ENCODE results near the gene FAM219B.
"Not testable (repeated sequence)": the region's sequence is repeated elsewhere in the genome, so short reads cannot be mapped to it uniquely, and the experiment has no call there.

The FAM219B gene

DNA sequence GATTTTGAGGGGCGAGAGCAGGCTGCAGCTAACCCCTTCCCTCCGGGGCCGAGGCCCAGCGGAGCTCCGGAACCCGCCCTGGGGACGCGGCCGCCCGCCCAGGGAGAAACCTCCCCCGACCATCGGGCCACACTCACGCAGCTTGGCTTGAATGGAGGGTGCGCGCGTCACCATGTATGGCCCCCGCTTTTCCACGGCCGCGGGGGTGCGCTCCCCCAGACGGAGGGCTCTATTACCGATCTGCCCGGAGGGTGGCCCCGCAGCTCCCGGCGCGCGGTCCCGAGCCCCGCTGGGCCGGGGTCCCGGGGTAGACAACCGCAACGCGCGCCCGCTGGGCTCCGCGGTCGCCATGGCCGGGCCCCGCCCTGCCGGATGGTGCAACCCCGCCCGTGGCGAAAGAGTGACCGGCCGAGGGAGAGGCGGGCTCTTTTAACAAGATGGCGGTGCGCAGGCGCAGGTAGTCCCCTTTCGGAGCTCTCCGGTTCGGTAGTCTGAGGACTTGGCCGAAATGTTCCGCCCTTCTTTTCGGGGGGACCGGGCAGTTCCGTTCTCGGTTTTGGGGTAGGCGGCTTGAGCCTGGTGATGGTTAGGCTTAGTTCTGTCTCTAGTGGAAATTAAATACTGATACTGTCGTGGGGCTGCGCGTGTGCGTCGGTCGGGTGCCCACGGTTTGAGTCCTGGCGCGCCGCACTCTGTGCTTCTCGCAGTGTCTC is at the start of gene FAM219B:
TSS of gene FAM219B (minus strand) at position 402 of the 713 bp plus-strand sequence. CDS start at position 351, 51 bp downstream.
- peak; percentile 40 to 58 (median 48) for DNase-seq

DNA sequence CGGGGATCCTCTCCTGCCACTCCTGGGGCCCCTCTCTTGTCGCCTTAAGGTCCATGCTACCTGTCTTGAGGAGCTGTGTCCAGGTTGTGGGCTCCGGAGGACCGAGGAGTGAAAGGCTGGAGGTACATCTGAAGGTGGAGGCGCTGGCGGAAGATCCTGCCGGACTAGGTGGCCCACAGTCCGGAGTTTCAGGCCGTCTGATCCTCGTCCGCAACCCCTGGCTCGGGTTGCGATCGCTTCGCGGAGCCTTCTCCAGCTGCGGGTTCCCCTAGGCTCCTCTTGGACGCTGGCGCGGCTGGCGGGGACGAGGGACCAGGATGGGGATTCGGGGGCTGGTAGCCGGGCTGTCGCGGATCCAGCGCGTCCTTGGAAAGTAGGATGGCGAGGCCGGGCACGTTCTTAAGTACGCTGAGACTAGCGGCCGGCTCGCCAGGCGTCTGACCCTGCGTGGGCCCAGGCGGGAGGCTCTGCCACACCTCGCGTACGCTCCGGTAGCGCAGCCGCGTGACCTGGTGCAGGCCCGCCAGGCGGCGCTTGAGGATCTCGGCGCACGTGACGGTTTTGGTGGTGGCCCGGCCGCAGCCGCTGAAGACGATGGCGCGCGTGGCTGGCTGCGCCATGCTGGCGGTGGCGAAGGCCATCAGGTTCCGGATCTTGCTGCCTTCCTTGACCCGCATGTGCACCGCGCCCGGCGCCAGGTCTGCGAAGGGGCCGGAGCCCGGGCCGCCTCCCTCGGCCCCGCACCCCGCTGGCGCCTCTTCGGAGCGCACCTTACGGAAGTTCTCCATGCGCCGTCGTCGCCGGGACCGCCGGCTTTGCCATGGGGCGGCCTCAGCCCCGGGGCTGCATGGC is 49.4 kb upstream of the FAM219B start:
- DNase-seq, result peak; percentile 30 to 55 (median 49)

- DNase-seq, result no peak
These were observed 48.4 kb upstream of the FAM219B start for GRCh38 chr15:74955017-74955416.

DNA sequence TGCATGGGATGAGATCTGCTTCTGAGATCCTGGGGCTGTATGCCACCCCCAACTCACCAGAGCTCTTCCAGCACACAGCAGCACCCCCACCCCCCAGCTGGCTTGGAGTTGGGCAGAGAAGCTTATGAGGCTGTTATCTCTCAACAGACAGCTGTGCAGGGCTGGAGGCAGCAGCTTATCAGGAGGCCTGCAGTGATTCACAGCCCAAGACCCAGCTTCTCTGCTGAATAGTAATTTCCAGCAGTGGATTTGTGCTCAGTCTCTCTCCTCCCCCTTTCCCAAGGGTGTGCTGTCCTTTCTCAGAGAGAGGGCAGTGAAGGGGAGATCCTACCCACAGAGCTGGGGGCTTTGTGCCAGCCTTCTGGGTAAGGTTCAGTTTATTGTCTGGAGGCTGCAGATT is 47.9 kb upstream of the FAM219B start:
- no peak for DNase-seq

DNA sequence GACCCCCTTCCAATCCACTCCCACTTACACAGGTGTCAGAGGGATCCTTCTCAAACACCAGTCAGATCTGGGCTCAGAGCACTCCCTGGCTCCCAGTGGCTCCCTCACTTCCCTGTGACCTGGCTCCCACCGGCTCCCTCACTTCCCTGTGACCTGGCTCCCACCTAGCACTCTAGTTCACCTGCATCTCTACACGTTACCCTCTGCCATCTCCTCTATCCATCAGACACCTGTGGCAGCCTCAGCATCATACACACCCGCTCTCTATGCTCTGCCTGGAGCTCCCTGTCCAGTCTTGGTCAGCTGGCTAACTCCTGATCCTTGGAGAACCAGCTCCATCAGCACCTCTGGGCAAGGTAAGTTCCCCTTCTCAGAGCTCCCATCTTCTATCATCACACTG is 44.4 kb upstream of the FAM219B start:
- DNase-seq, result no peak

DNA sequence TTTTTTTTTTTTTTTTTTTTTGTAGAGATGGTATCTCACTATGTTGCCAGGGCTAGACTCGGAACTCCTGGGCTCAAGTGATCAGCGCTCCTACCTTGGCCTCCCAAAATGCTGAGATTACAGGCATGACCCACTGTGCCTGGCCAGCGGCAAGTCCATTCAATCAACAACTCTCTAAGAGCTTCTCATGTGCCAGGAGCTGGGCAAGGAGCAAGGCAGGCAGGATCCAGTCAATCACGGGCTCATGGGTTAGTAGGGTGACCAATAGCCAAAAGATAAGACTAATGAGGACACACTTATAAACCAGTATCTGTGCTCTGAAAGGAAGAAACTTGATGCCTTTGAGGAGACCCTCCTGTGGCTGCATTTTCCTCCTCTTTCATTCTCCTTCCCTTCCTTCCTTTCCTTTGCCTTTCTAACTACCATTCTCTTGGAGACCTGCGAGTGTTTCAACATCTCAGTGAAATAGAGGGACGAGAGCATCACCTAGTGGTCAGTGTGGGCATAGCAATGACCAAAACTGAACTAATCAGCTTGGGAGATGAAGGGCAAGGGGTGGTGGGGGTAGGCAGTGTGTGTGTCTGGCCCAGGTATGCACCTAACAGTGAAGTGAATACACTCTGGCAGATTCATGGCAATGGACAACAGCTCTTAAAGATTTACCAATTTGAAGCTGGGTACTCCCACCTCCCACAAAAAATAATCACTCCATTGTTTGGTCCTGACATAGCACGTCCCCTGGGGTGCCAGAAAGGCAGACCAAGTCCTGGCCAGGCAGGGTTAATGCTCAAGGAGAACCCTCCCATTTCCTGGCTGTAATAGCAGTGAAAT is 43.6 kb upstream of the FAM219B start:
- DNase-seq, result peak; percentile 47 to 83 (median 61)

DNA sequence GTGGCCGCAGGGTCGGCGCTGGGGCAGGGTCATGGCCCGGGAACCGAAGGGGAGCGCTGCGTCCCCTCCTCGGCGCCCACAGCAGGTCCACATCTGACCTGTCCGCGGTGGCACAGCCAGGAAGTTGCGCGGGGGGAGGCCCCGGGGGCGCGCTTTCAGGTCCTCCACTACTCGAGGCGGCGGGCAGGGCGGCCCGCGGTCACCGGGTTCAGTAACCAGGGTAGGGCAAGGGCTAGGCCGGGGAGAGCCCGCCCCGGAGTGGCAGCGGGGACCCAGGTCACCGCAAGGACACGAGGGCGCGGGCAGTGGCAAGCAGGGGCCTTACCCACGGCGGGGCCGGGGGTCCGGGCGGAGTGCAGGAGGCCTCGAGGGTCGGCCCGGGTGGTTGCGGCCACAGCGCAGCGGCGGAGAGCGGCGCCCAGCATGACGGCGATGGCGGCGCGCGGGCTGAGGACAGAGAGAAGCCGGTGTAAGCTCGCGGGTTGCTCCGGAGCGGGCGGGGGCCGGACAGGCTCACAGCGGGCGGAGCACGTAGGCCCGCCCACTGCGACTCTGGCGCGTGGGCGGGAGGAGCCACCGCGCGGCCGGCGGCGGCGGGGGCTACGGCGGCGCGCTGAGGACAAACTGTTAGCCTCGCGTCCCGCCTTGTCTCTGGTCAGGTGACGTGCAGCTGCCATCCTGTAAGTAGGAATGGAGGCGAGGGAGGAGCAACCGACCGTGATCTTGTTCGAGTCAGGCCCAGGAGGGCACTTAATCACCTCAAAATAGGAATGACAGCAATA is 31.1 kb upstream of the FAM219B start, which contains the start of gene COX5A:
TSS of gene COX5A (minus strand) at position 484 of the 782 bp plus-strand sequence. CDS start at position 425, 59 bp downstream.
- DNase-seq, result peak; percentile 73 to 87 (median 80)

GRCh38 chr15:74937272-74937589 is 30.6 kb upstream of the FAM219B start:
- DNase-seq, result no peak

GRCh38 chr15:74935193-74935592 is 28.5 kb upstream of the FAM219B start:
- DNase-seq, result not testable (repeated sequence)

DNA sequence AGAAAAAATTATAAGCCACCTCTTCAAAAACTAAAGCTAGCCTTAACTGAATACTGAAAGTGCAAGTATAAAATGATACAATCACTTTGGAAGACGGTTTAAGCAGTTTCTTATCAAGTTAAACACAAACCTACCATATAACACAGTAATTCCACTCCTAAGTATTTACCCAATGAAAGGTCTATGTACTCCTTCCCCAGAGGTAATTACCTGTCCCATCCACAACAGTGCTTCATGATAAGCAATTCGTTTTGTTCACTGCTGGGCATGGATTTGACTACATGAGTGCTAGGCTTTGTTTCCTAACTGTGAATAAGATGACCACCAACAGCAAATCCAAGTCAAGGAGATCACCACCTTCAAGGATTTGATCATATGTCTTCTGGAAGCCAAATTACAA is 26.9 kb upstream of the FAM219B start:
- DNase-seq, result no peak

DNA sequence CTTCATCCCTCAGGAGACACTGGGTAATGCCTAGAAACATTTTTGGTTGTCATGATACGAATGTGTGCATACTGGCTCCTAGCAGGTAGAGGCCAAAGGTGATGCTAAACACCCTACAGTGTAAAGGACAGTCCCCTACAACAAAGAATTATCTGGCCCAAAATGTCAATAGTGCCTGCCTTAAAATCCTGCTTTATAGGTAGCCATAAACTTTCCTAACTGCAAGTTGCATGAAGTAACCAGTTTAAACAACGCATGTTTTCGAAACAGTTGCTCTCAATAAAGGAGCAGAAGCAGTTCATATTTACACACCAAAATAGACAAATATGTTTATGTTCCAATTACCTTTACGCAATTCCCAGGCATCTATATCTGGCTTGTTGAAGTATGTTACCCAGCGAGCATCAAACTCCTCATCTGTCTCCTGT is 22.1 kb upstream of the FAM219B start:
- DNase-seq, result no peak

- DNase-seq, result no peak
These were observed 17.9 kb upstream of the FAM219B start for GRCh38 chr15:74924525-74924924.

GRCh38 chr15:74920456-74920855 is 13.8 kb upstream of the FAM219B start:
- no peak for DNase-seq

GRCh38 chr15:74917676-74918075 is 11.0 kb upstream of the FAM219B start:
- DNase-seq, result no peak

- DNase-seq, result not testable (repeated sequence)
These were observed 7.1 kb upstream of the FAM219B start for GRCh38 chr15:74913799-74914198.

- no peak for DNase-seq
These were observed 6.4 kb upstream of the FAM219B start for GRCh38 chr15:74913041-74913440.

DNA sequence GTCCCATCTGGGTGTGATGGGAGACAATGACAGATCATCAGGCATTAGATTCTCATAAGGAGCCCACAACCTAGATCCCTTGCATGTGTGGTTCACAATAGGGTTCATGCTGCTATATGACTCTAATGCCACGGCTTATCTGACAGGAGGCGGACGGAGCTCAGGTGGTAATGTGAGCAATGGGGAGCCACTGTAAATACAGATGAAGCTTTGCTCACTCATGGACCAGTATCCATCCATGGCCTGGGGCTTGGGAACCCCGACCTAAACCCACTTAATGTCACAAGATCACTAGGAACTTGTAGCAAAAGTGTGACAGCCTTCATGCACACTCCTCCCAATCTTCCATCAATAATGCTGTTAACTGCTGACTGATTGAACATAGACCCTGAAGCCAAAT is 2.0 kb upstream of the FAM219B start:
- DNase-seq, result no peak

DNA sequence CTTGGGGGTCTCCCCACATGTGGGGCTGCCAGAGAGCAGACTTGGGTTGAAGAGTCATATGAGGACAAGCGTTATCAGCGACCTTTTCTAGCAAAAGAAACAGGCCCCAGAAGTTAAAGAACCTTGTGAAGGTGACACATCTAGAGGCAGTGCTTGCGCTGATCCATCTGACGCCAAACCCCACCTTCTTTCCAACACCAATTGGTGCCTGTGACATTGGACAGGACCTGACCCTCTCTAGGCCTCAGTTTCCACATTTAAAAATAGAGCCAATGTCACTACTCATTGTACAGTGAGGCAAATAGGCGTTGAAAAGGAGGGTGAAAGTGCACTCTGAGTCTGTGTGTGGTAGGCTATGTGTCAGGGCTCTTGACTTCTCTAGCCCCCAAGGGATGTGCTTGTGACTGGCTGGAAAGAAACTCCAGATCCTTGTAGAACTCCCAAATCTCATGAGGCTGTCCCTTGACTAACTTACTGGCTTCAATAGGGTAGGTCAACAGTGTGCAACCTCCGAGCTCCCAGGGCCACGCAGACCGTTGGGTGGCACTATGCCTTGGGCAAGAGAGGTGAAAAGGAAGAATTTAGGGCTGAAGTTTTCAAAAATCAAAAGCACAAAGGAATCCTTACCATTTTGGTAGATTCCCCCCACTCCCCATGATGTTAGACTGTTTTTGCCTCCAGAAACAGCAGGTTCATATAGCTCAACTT is 666 bp upstream of the FAM219B start:
- DNase-seq, result no peak

GRCh38 chr15:74906067-74906449 is 593 bp downstream of the FAM219B start:
- peak in 1 of 4 experiments; percentile 22 for DNase-seq

DNA sequence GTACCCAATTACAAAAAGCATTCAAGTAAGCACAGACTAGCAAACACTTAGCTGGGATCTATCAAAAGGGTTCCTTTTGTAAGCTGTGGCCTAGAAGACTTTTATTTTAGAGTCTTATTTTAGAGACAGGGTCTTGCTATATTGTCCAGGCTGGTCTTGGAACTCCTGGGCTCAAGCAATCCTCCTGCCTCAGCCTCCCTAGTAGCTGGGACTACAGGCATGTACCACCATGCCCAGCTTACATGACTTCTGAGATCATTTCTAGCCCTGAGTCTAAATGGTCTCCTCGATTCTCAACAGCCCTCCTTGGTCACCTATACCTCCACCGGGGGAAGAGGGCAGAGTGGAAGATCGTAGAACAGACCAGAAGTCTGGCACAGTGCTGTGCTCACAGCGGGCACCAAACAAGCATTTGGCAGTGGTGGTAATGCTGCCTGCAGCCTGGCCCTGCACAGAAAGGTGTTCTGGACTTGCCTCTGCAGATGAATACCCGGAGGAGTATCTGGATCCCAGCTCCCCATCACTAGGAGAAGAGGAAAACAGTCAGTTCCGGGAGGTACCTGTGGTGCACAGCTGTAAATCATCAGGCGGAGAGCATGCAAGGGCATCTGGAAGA is 2.4 kb downstream of the FAM219B start:
- no peak for DNase-seq

DNA sequence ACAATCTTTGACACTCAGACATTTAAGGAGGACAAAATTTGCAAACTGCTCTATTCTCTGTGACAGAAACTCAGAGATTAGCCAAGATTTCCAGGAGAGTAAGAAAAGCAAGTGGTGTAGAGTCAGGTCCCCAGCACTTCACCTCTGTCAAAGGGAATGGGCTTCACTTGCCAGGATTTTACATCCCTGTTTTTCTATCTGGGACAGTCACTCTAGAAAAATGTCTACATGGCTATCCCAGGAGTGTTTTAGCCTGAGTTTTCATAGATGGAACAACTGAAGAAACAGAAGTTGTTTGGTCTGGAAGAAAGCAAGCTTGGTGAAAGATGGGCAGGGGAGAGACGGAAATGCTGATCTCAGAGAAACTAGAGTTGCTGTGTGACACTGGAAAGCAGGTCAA is 3.0 kb downstream of the FAM219B start:
- no peak for DNase-seq

Data from activated CD4-positive, CD25-positive, alpha-beta regulatory T cell (primary cell).